Right lobe of liver (tissue), 6 donors: Measurements from ENCODE around the gene NAPA. TPM values are rescaled to one million over a fixed set of nuclear protein-coding genes. Genes with fewer than 3 reads are reported as not detected.

Source experiments
- ATAC-seq, 4 donors: fragments of 200-7000 bp; cut with Tn5 transposase; one replicate each; pipeline ENCODE4 v1.9.1; 2020; ENCODE audit warnings: mild to moderate bottlenecking in 4 of 4, moderate library complexity in 4 of 4
- DNase-seq, 3 donors: peaks; one replicate each; pipeline ENCODE4 v3.0.0-alpha.2; 2020
- H3K27ac ChIP-seq, 3 donors: fragments of 200-600 bp; one replicate each; pipeline ENCODE4 v1.8.0; 2022
- H3K27me3 ChIP-seq, 2 donors: fragments of 200-600 bp; one replicate each; pipeline ENCODE4 v1.8.0; 2022
- H3K36me3 ChIP-seq, 4 donors: fragments of 200-600 bp; sonication (generic) in 1 of 4; one replicate each; pipeline versions ENCODE4 v1.5.1 to v1.8.0; 2017 to 2022; ENCODE audit warnings: control low read depth in 1 of 4
- H3K4me1 ChIP-seq, 4 donors: fragments of 200-600 bp; sonication (generic) in 1 of 4; one replicate each; pipeline versions ENCODE4 v1.5.1 to v1.8.0; 2017 to 2022; ENCODE audit warnings: control low read depth in 1 of 4
- H3K4me3 ChIP-seq, 3 donors: fragments of 200-600 bp; one replicate each; pipeline ENCODE4 v1.8.0; 2022
- H3K9me3 ChIP-seq, 4 donors: fragments of 200-600 bp; sonication (generic) in 1 of 4; one replicate each; pipeline versions ENCODE4 v1.5.1 to v1.8.0; 2017 to 2022; ENCODE audit warnings: control low read depth in 1 of 4
- POLR2A ChIP-seq: fragments of 450-650 bp; IDR thresholded peaks from one replicate; pipeline ENCODE4 v1.6.1; 2017; ENCODE audit warnings: antibody characterized with exemption, mild to moderate bottlenecking
- WGBS: methylation state at CpG from one replicate; pipeline ENCODE4 v1.1.6; 2018; ENCODE audit warnings: low coverage, low lambda C conversion rate; ENCODE audit not compliant: insufficient coverage; ENCODE audit errors: missing lambda C conversion rate; 5-methylcytosine and 5-hydroxymethylcytosine counted together
- intact Hi-C, 2 donors: fragments of 100-400 bp; cut with DNase I; formaldehyde crosslinking; loops; one replicate each; pipeline versions ENCODE4 v1.11.2 to v1.14.1; 2022
- total RNA-seq, 6 experiments: library from RNA; depleted of rRNA in 2 of 6; stranded (reverse); fragments of >200 nt in 2 of 6; fragmentation: NEBNext Ultra II Directional in 3 of 6; extraction: Animal tissue kit (Norgen Biotek cat#: 25700) in 3 of 6; gene quantifications; one replicate each; pipeline versions ENCODE4 v1.1.0 to v1.2.4, GENCODE V29; 2016 to 2023
- TF ChIP-seq, protein P1 (sequence below), 4 donors: fragments of 200-600 bp in 3 of 4; fragments of 450-650 bp in 1 of 4; IDR thresholded peaks; one replicate each; pipeline versions ENCODE4 v1.5.1 to v1.8.0; 2016 to 2022; ENCODE audit warnings: antibody characterized with exemption in 4 of 4, mild to moderate bottlenecking in 2 of 4
- donor health status: DM: no; HTN: yes; CAD: no.
- donor health status: DM: no; HTN: no; CAD: no.
- donor health status: DM: no; HTN: no; CAD: no.
- donor health status: DM: no; HTN: yes; CAD: no.
- donor health status: DM: no; HTN: yes; CAD: no.

Gene NAPA
- total RNA-seq, 6 experiments from 2014 or later = 83.0 to 179 (median 96.0) TPM

DNA sequence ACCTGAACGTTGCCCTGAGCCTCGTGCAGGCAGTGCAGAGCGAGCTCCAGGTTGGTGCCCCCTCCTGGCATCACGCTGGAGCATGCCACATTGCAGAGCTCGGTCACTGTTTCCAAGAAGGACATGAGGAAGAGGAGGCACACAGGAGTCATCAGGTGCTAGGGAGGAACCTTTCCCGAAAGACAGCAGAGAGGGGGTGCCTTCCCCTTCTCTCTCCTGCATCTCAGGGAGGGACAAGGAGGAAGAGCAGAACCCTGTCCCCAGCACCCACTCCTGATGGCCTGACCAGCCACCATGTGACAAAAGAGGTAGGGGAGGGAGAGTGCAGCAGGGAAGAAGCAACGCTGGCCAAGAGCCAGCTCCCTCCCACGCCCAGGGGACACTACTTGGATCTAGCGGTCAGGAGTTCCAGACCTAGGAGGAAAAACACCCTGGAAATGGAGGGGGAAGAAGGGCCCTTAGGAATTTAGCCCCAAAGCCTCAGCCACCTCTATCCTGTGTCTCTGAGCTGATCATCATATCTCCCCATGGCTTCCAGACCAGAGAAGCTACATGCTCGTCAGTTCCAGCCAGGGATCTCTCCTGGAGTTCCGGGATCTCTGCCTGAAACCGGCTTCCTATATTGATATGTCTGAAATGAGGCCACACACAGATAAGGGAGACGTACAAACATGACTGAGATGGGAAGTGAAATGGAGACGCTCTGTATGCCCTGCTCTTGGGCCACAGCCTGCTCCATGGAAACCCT lies 17.0 kb upstream of the NAPA start:
- DNase-seq = no peak
- no peaks in the 10 kb centered on the region for H3K4me1 ChIP-seq
- TF ChIP-seq, protein P1, sequence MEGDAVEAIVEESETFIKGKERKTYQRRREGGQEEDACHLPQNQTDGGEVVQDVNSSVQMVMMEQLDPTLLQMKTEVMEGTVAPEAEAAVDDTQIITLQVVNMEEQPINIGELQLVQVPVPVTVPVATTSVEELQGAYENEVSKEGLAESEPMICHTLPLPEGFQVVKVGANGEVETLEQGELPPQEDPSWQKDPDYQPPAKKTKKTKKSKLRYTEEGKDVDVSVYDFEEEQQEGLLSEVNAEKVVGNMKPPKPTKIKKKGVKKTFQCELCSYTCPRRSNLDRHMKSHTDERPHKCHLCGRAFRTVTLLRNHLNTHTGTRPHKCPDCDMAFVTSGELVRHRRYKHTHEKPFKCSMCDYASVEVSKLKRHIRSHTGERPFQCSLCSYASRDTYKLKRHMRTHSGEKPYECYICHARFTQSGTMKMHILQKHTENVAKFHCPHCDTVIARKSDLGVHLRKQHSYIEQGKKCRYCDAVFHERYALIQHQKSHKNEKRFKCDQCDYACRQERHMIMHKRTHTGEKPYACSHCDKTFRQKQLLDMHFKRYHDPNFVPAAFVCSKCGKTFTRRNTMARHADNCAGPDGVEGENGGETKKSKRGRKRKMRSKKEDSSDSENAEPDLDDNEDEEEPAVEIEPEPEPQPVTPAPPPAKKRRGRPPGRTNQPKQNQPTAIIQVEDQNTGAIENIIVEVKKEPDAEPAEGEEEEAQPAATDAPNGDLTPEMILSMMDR (IDR thresholded peaks at IDR 0.05) = no peak
- no peak for TF ChIP-seq POLR2A
- no peak overlapping the region for H3K27ac ChIP-seq
- peak in 3 of 4 donors; percentile 30 to 56 (median 38) for ATAC-seq
- H3K36me3 ChIP-seq = no peaks in the 10 kb centered on the region
- intact Hi-C loops = loop anchor here in 1 of 2 donors (10.0 kb wide), 1 partner anchor 163 kb away; no protein-coding TSS in a partner anchor
- no peaks in the 10 kb centered on the region for H3K27me3 ChIP-seq
- H3K9me3 ChIP-seq = no peaks in the 10 kb centered on the region
- 40% methylated on average over 6 of the region's 14 CpGs for WGBS
- no peak overlapping the region for H3K4me3 ChIP-seq

DNA sequence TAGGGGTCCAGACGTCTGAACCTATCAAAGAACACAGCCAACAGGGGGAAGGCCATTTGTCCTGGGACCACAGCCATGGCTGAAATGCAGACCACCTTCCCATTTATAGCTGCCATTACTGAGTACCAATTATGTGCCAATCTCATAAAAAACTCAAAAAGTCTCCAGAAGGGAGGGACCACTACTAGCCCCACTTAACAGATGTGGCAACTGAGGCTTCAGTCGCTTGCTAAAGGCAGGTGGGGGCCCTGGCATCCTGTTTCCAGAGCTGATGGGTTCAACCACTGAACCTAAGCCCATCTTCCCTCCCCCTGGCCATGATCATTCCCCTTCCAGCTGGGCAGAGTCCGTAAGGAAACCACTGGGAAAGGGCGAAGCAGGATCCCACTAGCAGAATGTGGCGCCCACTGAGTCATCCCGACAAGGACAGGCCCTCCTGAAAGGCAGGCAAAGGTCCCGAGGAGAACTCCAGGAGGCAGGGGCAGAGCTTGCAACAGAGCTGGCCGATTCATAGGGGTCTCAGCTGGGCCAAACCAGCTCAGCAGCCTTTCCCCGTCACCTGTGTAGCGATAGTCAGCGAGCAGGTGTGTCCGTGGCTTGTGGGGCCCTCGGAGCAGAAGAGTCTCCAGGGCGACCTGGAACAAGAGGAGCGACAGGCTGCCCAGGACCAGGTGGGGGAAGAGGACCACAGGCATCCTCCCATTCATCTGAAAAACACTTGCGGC lies 14.3 kb upstream of the NAPA start:
- WGBS = no CpG with 5 or more reads among the region's 16 CpGs
- DNase-seq = no peak
- Histone ChIP-seq H3K4me1 (no peaks in the 10 kb centered on the region), H3K4me3 (no peak overlapping the region), H3K27ac (no peak overlapping the region), H3K36me3 (no peaks in the 10 kb centered on the region), H3K27me3 (no peaks in the 10 kb centered on the region), H3K9me3 (no peaks in the 10 kb centered on the region)
- no peak for ATAC-seq
- TF ChIP-seq POLR2A = no peak
- TF ChIP-seq, protein P1 (IDR thresholded peaks at IDR 0.05) = no peak
- intact Hi-C loops = loop anchor here (10.0 kb wide), 2 partner anchors 94 to 166 kb away; no protein-coding TSS in a partner anchor

DNA sequence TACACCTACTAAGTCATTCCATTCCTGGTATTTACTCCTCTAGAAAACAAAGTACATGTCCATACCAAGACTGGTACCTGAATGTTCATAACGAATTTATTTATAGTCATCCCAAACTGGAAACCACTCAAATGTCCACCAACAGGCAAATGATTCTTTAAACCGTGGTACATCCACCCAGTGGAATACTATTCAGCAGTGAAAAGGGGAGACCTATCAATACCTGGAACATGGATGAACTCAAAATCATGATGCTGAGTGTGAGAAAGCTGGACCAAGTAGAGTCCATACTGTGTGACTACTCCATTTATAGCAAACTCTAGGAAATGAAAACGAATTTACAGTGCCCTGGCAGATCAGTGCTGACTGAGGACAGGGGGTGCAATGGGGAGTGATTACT lies 11.9 kb upstream of the NAPA start:
- intact Hi-C loops = loop anchor here (10.0 kb wide), 2 partner anchors 92 to 168 kb away; no protein-coding TSS in a partner anchor
- 83% methylated on average over 3 of the region's 3 CpGs for WGBS
- H3K36me3 ChIP-seq = no peaks in the 10 kb centered on the region
- TF ChIP-seq, protein P1 (IDR thresholded peaks at IDR 0.05) = no peak
- TF ChIP-seq POLR2A = no peak
- no peak overlapping the region for H3K27ac ChIP-seq
- DNase-seq (no peak), ATAC-seq (no peak)
- H3K4me1 ChIP-seq = peaks cover 0 to 6% (median 0%) of the 10 kb centered on the region in 4 donors
- H3K4me3 ChIP-seq = no peak overlapping the region
- no peaks in the 10 kb centered on the region for H3K27me3 ChIP-seq
- no peaks in the 10 kb centered on the region for H3K9me3 ChIP-seq

DNA sequence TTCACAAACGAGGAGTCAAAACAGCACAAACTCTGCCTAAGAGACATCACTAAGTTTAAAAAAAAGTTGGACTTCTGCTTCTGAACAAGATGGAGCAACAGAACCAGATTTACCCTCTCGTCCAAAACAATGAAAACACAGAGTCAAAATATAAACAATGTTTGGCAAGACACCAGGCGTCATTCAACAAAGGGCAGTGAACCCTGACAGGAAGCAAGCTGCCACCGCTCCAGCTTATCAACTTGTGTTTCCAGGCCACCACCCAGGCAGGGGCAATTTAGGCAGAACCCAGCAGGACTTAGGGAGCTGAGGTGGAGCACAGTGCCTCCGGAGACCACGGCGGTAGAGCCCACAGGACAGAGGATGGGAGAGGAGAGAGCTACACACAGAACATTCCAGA lies 8.6 kb upstream of the NAPA start:
- no peak for DNase-seq
- intact Hi-C loops = loop anchor here (10.0 kb wide), 2 partner anchors 89 to 171 kb away; no protein-coding TSS in a partner anchor

More for the DNA sequence above, 8.6 kb upstream of the NAPA start:
- peak; percentile 35 to 75 (median 63) for ATAC-seq
- Histone ChIP-seq H3K36me3 (no peaks in the 10 kb centered on the region), H3K4me1 (peaks cover 0 to 6% (median 0%) of the 10 kb centered on the region in 4 donors), H3K27ac (no peak overlapping the region), H3K27me3 (no peaks in the 10 kb centered on the region), H3K9me3 (no peaks in the 10 kb centered on the region), H3K4me3 (no peak overlapping the region)
- 18% methylated on average over 6 of the region's 7 CpGs for WGBS
- TF ChIP-seq, protein P1 (IDR thresholded peaks at IDR 0.05) = no peak
- TF ChIP-seq POLR2A = no peak
